HG03175 (cell line): ENCODE measurements around the gene TMEM121.

Source experiments
- ATAC-seq: cut with Tn5 transposase; IDR thresholded peaks from one replicate; pipeline ENCODE4 v1.9.1; 2021; ENCODE audit warnings: mild to moderate bottlenecking, moderate library complexity; ENCODE audit not compliant: unreplicated experiment

Gene TMEM121

GRCh38 chr14:105497671-105498429 is 28.5 kb upstream of the TMEM121 start:
- no peak for ATAC-seq

- no peak for ATAC-seq
These were observed 27.7 kb upstream of the TMEM121 start for GRCh38 chr14:105498430-105499255.

GRCh38 chr14:105499256-105500035 is 26.9 kb upstream of the TMEM121 start:
- ATAC-seq = no peak

GRCh38 chr14:105500036-105500725 is 26.2 kb upstream of the TMEM121 start:
- no peak for ATAC-seq

- ATAC-seq = no peak
These were observed 25.7 kb upstream of the TMEM121 start for GRCh38 chr14:105500726-105501101.

- no peak for ATAC-seq
These were observed 24.7 kb upstream of the TMEM121 start for GRCh38 chr14:105501504-105502291.

GRCh38 chr14:105502446-105503295 is 23.7 kb upstream of the TMEM121 start:
- ATAC-seq = no peak

GRCh38 chr14:105503296-105503640 is 23.1 kb upstream of the TMEM121 start:
- ATAC-seq = no peak

GRCh38 chr14:105503935-105504692 is 22.3 kb upstream of the TMEM121 start:
- no peak for ATAC-seq

- no peak for ATAC-seq
These were observed 21.3 kb upstream of the TMEM121 start for GRCh38 chr14:105505101-105505500.

GRCh38 chr14:105507247-105507646 is 19.1 kb upstream of the TMEM121 start:
- no peak for ATAC-seq

- ATAC-seq = no peak
These were observed 18.3 kb upstream of the TMEM121 start for GRCh38 chr14:105508069-105508468.

GRCh38 chr14:105508601-105509000 is 17.8 kb upstream of the TMEM121 start:
- no peak for ATAC-seq

GRCh38 chr14:105517096-105517495 is 9.3 kb upstream of the TMEM121 start:
- no peak for ATAC-seq

GRCh38 chr14:105519946-105520698 is 6.3 kb upstream of the TMEM121 start:
- no peak for ATAC-seq

- no peak for ATAC-seq
These were observed 1.1 kb upstream of the TMEM121 start for GRCh38 chr14:105525326-105525725.

- ATAC-seq = no peak
These were observed 495 bp downstream of the TMEM121 start for GRCh38 chr14:105526776-105527380.
